HG03108 (cell line): ENCODE measurements around the gene LCE1D.

Experiments
- ATAC-seq: cut with Tn5 transposase; IDR thresholded peaks from one replicate; pipeline ENCODE4 v1.9.1; 2021; ENCODE audit warnings: moderate library complexity; ENCODE audit not compliant: unreplicated experiment

The LCE1D gene, protein sequence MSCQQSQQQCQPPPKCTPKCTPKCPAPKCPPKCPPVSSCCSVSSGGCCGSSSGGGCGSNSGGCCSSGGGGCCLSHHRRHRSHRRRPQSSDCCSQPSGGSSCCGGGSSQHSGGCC

DNA sequence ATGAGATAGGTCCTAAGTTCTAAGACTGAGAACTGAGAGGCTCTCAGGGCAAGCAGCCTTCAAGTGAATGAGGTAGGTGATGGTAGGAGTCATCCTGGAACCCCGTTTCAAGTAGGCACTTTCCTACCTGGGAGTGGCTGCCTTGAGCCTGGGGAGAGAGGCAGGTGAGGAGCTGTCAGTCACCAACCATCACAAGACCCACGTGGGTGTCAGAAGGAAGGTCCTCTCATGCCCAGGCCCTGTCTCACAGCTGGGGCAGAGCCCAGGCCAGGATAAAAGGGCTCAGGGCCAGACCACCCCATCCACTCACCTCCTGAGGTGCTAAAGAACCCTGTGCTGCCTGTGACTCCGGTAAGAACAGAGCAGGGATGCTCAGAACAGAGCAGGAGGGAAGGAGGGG, at the start of gene LCE1D:
Gene LCE1D, plus strand, starts transcription at position 301 of the 400 bp plus-strand sequence. CDS start 1,074 bp downstream, outside the sequence.
- ATAC-seq: no peak

DNA sequence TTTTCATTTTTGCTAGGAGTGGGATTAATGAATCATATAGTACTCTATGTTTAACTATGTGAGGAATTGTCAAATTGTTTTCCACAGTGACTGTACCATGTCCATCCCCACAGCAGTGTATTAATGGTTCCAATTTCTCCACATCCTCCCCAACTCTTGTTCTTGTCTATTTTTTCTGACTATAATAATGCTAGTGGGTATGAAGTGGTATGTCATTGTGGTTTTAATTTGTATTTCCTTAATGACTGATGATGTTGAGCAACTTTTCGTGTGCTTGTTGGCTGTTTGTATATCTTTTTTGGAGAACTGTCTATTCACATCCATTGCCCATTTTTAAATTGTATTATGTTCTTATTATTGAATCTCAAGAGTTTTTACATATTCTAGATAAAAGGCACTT, 48.7 kb upstream of the LCE1D start:
- ATAC-seq: no peak

DNA sequence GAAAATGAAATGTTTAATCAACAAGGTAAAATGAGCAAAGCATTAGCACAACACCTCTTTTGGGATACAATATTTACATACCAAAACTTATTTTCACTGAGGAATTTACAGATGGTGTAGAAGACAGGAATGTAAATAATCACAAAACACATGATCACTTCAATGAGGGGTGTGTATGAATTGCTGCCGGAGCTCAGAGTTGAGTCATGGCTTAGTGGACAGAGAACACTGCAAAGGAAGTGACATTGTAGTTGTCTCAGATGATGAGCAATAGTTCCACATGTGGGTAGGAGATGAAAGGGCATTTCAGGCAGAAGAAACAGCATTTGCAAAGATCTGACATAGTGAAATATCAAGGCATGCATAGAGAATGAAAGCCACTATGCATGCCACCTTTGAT, 44.3 kb upstream of the LCE1D start:
- ATAC-seq: no peak

DNA sequence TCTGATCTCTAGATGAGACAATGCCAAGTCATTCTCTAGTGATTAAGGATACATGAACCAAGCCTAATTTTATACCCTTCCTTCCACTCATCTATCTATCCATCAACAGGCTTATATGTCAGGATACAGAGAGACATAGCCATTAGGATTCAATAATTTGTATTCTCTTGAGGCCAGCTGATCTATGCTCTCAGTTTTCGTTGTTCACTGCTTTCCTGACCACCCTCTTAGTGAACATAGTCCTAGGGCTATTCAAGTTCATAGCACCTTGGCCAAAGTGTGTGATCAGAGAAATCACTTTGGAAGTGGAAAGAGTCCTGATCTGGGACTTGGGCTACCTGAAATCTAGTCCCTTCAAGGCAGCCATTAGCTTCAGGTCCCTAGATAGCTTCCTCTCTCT, 42.9 kb upstream of the LCE1D start:
- no peak for ATAC-seq

DNA sequence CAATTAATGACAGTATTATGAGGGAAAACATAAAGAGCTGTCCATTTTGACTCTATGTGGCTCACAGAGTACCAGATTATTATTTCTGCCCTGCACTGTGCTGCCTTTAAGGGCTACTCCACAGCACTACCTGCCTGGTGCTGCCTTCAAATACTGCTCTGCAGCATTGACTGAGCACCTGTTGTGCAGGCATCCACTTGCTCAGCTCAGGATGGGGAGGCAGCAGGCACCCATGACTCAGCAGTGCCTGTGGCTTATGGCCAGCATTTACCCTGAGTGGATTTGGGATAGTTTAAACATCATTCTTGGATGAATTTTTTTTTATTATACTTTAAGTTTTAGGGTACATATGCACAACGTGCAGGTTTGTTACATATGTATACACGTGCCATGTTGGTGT, 39.6 kb upstream of the LCE1D start:
- ATAC-seq: no peak

DNA sequence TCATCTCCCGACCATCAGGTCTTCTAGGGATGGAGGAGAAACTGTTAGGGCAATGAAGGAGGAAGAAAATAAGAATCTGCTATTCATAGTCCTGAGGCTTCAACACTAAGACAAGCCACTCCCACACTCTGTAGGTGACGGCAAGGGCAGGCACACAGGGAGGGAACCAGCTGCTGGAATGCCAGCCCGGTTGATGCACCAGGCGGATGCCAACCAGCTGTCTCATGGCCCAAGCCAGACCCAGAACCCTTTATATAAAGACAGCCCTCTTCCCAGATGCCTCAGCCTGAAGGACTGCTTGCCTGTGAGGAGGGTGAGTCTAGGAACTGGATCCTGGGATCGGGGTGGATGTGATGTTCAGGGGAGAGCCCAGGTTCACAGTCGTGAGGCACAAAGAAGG, 38.8 kb upstream of the LCE1D start, which contains the start of gene KPRP:
Gene KPRP, plus strand, starts transcription at position 279 of the 400 bp plus-strand sequence. CDS start 1,564 bp downstream, outside the sequence.
- ATAC-seq: no peak

DNA sequence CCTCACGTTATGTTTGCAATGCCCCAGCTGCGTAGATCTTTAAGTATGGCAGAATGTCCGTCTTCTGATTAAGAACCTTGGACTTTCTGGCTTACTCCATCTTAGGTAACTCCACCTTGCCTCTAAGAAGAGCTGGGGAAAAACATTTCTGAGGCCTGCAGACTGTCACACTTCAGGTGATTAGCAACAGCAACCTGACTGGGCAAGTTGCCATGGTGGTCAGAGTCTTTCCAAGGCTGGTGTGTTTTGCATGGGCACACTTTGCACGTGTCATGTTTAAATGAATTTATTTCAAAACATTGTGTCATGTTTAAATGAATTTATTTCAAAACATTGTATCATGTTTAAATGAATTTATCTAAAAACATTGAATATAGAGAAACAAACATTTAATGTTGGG, 37.9 kb upstream of the LCE1D start:
- ATAC-seq: no peak

DNA sequence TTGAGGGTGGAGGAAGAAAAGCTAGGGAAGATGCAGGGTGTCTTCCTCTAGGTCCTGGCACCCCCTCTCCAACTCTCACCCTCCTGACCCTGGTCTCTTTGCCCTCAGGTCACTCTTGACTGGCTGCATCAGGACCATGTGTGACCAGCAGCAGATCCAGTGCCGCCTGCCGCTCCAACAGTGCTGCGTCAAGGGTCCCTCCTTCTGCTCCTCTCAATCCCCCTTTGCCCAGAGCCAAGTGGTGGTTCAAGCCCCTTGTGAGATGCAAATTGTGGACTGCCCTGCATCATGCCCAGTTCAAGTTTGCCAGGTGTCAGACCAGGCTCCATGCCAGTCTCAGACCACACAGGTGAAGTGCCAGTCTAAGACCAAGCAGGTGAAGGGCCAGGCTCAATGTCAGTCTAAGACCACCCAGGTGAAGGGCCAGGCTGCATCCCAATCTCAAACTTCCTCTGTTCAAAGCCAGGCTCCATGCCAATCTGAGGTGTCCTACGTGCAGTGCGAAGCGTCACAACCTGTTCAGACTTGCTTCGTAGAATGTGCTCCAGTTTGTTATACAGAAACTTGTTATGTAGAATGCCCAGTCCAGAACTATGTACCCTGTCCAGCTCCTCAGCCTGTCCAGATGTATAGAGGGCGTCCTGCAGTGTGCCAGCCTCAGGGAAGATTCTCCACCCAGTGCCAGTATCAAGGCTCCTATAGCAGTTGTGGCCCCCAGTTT, 36.9 kb upstream of the LCE1D start:
- no peak for ATAC-seq

DNA sequence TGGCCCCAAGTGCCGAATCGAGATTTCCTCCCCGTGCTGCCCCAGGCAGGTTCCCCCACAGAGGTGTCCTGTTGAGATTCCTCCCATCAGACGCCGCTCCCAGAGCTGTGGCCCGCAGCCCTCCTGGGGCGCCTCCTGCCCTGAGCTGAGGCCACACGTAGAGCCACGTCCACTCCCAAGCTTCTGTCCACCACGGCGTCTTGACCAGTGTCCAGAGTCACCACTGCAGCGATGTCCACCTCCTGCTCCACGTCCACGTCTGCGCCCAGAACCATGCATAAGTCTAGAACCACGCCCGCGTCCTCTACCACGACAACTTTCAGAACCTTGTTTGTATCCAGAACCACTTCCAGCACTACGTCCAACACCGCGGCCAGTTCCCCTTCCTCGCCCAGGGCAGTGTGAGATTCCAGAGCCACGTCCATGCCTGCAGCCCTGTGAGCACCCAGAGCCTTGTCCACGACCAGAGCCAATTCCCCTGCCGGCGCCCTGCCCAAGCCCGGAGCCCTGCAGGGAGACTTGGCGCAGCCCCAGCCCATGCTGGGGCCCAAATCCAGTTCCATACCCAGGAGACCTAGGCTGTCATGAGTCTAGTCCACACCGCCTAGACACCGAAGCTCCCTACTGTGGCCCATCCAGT, 35.9 kb upstream of the LCE1D start:
- no peak for ATAC-seq

DNA sequence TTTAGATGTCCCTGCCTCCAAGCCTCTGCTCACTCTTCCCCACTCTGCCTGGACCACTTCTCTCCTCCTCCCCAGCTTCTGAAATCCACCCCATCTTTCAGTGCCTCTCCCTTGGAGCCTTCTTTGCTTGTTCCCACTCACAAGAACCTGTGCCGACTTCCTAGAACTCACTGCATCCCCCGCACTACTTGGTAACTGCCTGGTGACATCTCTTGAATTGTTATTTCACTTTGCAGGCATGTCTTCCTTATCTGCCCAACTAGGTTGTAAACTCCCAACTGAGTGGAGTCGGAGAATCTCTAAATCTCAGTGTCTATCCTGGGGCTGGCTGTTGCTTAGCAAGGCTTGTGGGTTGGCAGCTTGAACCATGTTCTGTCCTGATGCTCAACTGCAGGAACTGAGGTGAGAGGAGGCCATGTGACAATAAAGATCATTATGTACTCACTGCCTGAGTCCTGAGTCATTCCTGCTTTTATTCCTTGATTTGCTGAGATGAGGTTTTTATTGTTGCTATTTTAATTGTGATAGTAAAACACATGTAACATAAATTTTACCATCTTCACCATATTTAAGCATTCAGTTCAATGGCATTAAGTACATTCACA, 34.8 kb upstream of the LCE1D start:
- ATAC-seq: no peak

DNA sequence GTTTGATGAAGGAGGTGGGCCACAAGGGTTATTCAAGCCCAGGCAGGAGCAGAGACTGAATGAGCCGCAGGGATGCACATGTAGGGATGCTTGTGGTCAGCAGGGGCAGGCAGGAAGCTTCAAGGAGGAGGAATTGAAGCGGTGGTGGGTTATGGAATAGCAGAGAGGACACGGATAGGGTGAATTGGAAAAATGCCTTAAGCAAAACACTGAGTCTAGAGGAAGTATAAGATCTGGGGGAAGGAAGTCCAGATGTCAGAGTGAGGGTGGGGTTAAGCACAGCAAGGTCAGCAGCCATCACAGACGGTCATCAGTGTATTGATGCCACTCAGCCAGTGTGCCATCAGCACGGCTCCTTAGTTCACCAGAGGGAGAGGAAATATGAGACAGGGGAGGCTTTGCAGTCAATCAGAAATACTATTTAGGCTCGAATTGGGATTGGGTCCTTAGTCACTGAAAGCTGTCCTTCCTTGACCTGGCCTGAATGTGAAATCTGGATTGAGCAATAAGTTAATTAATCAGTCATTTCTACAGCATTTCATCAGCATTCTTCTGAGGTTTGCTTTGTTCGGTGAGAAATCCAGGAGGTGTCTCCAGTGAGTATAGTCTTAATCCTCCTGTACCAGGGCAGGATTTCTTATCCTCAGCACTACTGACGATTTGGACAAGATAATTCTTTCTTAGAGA, 27.5 kb upstream of the LCE1D start:
- no peak for ATAC-seq

DNA sequence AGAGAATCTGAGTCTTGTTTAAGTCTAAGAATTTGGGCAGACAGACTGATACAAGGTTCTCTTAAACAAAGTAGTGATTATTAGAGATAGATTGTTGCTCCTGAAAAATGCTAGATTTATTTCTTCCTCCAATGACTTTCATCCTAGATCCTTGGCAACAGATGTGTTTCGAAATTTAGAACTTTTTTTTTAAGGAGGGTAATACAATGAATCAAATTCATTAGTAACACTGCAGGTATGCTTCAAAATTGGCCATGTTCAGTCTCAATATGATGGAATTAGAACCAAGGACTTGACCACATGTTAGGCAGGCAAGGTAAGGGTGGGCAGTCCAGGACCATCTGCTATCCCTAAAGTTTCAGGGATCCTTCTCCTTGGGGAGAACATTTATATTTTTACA, 26.1 kb upstream of the LCE1D start:
- no peak for ATAC-seq

DNA sequence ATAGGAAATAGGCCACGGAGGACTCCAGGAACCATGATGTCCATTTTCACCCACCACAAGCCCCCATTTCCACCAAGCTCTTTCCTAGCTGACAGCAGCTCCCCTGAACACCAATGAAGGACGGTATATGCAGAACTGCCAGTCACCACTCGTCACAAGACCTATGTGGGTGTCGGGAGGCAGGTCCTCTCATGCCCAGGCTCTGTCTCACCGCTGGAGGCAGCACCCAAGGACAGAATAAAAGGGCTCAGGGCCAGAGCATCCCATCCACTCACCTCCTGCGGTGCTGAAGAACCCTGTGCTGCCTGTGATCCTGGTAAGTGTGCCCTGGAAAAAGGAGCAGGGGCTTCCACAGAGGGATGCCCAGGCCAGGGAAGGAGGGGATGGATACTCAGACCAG, 21.6 kb upstream of the LCE1D start, which contains the start of gene LCE1F:
Gene LCE1F, plus strand, starts transcription at position 266 of the 400 bp plus-strand sequence. CDS start 1,232 bp downstream, outside the sequence.
- ATAC-seq: no peak

DNA sequence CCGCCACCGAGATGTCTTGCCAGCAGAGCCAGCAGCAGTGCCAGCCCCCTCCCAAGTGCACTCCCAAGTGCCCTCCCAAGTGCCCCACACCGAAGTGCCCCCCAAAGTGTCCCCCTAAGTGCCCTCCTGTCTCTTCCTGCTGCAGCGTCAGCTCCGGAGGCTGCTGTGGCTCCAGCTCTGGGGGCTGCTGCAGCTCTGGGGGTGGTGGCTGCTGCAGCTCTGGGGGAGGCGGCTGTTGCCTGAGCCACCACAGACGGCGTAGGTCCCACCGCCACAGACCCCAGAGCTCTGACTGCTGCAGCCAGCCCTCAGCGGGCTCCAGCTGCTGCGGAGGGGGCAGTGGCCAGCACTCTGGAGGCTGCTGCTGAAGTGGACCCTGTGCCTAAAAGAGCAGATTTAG, 20.2 kb upstream of the LCE1D start:
- no peak for ATAC-seq

DNA sequence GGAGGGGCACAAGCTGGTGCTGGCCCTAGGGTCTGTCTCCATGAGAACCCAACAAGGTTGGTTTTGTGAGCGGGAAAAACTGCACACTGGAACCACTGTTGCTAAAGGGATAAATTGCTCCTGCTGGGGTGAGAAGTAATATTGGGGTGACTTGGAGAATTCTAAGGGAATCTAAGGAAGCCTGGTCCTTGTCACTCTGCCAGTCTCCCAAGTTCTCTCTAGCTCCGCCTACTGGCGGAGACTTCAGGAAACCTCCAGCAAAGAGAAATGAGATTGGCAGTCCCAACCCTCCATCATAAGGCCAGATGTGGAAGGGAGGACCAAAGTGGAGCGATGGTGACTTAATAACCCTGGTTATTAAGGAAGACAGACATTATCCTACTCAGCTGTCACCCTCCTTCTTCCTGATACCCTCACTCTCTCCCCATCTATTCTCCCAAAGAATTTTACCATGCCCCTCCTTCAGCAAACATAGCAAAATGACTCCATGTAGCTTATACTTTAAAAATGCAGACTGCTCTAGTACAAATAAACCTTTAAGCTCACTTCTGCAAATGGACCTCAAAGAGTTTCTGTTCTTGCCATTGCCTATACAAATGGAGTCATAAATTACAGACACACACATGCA, 18.9 kb upstream of the LCE1D start:
- no peak for ATAC-seq

DNA sequence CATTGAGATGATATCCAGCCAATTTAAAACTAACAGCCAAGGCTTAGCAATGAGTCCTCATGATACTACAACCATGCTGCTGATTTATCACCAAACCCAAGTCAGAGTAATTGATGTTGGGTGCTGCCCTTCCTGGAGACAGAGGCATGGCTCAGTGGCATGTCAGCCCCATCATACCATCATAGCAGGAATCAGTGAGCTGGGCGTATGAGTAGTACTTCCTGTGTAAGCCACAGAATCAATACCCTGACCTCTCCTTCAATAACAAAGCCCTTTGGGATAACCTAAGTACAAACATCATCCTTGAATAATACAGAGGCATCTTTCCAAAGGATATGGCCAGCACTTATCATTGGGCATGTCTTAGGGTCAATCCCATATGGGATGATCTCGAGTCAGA, 13.4 kb upstream of the LCE1D start:
- no peak for ATAC-seq

DNA sequence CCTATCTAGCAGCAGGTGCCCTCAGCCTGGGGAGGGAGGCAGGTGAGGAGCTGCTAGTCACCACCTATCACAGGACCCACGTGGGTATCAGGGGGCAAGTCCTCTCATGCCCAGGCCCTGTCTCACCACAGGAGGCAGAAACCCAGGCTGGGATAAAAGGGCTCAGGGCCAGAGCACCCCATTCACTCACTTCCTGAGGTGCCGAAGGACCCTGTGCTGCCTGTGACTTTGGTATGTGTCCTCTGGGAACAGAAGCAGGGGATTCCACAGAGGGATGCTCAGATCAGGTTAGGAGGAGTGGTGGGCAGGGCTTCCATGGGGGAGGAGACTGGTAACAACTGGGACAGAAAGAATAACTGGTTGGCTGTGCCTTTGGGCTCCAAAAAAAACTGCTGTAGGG, 10.4 kb upstream of the LCE1D start, which contains the start of gene LCE1E:
Gene LCE1E, plus strand, starts transcription at position 181 of the 400 bp plus-strand sequence. CDS start 1,043 bp downstream, outside the sequence.
- ATAC-seq: no peak

DNA sequence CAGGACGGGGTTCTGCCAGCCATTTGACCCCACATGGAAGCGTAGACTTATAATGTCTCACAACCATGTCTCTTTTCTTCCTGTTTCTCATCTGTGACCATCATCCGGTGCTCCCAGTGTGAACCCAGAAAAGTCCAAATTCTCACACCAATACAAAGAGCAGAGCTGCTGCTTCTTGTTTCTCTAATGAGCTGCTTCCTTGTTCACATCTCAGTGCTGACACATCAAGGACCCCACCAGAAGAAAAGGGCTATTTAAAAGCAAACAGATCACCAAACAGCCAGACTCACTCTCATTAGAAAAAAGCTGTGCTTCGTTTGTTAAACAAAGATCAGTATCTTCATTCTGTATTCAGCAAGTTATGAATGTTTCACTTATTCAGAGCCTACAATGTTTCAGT, 835 bp upstream of the LCE1D start:
- ATAC-seq: no peak

DNA sequence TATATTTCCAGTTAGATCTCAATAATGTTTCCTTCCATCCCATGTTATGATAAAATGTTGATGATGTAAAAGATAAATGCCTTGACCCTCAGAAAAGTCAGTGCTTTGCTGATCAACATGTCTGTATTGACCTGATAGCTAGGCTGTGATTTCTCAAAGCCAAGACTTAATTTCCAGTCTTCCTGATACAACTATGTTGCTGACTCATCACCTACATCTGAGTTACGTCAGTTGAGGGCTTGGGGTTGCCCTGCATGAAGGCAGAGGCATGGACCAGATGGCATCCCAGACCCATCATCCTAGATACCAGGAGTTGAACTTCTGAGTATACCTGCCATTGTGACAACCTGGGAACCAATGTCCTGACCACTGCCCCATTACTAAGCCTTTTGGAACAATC, 4.8 kb downstream of the LCE1D start:
- no peak for ATAC-seq

DNA sequence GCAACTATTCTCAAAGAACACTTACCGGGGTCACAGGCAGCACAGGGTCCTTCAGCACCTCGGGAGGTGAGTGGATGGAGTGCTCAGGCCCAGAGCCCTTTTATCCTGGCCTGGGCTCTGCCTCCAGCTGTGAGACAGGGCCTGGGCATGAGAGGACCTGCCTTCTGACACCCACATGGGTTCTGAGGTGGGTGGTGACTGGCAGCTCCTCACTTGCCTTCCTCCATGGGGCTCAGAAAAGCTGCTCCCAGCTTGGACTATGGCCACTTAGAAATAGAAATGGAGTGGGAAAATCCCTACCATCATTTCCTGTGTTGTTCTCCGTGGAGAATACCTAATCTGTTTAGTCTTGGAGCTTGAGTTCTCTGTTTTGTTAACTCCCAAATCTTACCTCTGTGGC, 10.1 kb downstream of the LCE1D start, which contains the start of gene LCE1C:
Gene LCE1C, minus strand, starts transcription at position 76 of the 400 bp plus-strand sequence. CDS start 1,173 bp downstream, outside the sequence.
- no peak for ATAC-seq
